OCI-LY7 (cell line): ENCODE results near the gene ZDHHC3. TPM values are rescaled to one million over a fixed set of nuclear protein-coding genes. Genes with fewer than 3 reads are reported as not detected.
A peak's percentile ranks its signal among the peaks of the same experiment; 100 is the strongest.

Source experiments
- BruUV-seq: library from RNA; stranded (reverse); fragments of 400-500 nt; replicated peaks from 2 replicates; lab custom pipeline; 2021; lab: Mats Ljungman, UMichigan
- CTCF ChIA-PET: fragments of 300-600 bp; sonication (Branson Sonifier 250); formaldehyde crosslinking; loops from one replicate; lab custom pipeline; 2022; ENCODE audit warnings: antibody characterized with exemption; ENCODE audit not compliant: unreplicated experiment; lab: Charles Lee
- POLR2A ChIA-PET: fragments of 300-600 bp; sonication (Branson Sonifier 250); formaldehyde crosslinking; loops from one replicate; lab custom pipeline; 2022; ENCODE audit warnings: antibody characterized with exemption; lab: Charles Lee
- DNase-seq: peaks from one replicate; pipeline ENCODE4 v3.0.0-alpha.2; 2015; ENCODE audit warnings: low spot score
- H2AFZ ChIP-seq: fragments of 200-600 bp; sonication (generic), shearing (Covaris generic); 2 replicates; pipeline ENCODE4 v1.6.1; 2014; ENCODE audit warnings: mild to moderate bottlenecking, antibody characterized with exemption, low read length, moderate library complexity
- H3K27ac ChIP-seq: fragments of 200-600 bp; sonication (generic); 2 replicates; pipeline ENCODE4 v1.5.1; 2014; ENCODE audit warnings: mixed run types, low read depth, mild to moderate bottlenecking, moderate library complexity, low read length, inconsistent platforms; ENCODE audit not compliant: poor library complexity, severe bottlenecking
- H3K36me3 ChIP-seq: fragments of 200-600 bp; sonication (generic); 2 replicates; pipeline ENCODE4 v1.6.1; 2014; ENCODE audit warnings: mild to moderate bottlenecking, antibody characterized with exemption, low read length, moderate library complexity, mixed read lengths; ENCODE audit not compliant: insufficient read depth
- H3K4me1 ChIP-seq: fragments of 200-600 bp; sonication (generic); 2 replicates; pipeline ENCODE4 v1.5.1; 2014; ENCODE audit warnings: mild to moderate bottlenecking, low read length; ENCODE audit not compliant: insufficient read depth, poor library complexity, severe bottlenecking
- H3K4me2 ChIP-seq: fragments of 200-600 bp; sonication (generic); 2 replicates; pipeline ENCODE4 v1.6.1; 2014; ENCODE audit warnings: mild to moderate bottlenecking, low read length
- H3K4me3 ChIP-seq: fragments of 200-600 bp; sonication (generic); 2 replicates; pipeline ENCODE4 v1.5.1; 2014; ENCODE audit warnings: mild to moderate bottlenecking, low read depth, low read length; ENCODE audit not compliant: poor library complexity, severe bottlenecking
- H3K79me2 ChIP-seq: fragments of 200-600 bp; sonication (generic); 2 replicates; pipeline ENCODE4 v1.6.1; 2016; ENCODE audit warnings: low read depth, mild to moderate bottlenecking, low read length, moderate library complexity, mixed read lengths; ENCODE audit not compliant: insufficient read depth
- H3K9me2 ChIP-seq: fragments of 200-600 bp; sonication (generic); 2 replicates; pipeline ENCODE4 v1.6.1; 2016; ENCODE audit warnings: mild to moderate bottlenecking, low read length, mixed read lengths; ENCODE audit not compliant: insufficient read depth
- H3K9me3 ChIP-seq: fragments of 200-600 bp; sonication (generic); 2 replicates; pipeline ENCODE4 v1.6.1; 2014; ENCODE audit warnings: mild to moderate bottlenecking, mixed run types, low read length, mixed read lengths
- H4K20me1 ChIP-seq: fragments of 200-600 bp; sonication (generic); 2 replicates; pipeline ENCODE4 v1.6.1; 2014; ENCODE audit warnings: mild to moderate bottlenecking, antibody characterized with exemption, low read length, moderate library complexity, mixed read lengths; ENCODE audit not compliant: insufficient read depth
- CTCF ChIP-seq: fragments of 200-600 bp; sonication (generic); conservative IDR thresholded peaks from 2 replicates; pipeline ENCODE4 v1.5.1; 2014; ENCODE audit warnings: mild to moderate bottlenecking, antibody characterized with exemption, low read length, moderate library complexity, mixed read lengths
- EZH2phosphoT487 ChIP-seq: fragments of 200-600 bp; sonication (generic); IDR thresholded peaks from 2 replicates; pipeline ENCODE4 v1.6.1; 2018; ENCODE audit warnings: low read depth, borderline replicate concordance, mild to moderate bottlenecking, mixed run types, antibody characterized with exemption, low read length, moderate library complexity, mixed read lengths
- intact Hi-C: fragments of 100-400 bp; cut with micrococcal nuclease; formaldehyde crosslinking; loops from one replicate; pipeline ENCODE4 v1.10.0; 2022; ENCODE audit not compliant: unreplicated experiment
- total RNA-seq, 2 experiments: library from RNA; depleted of rRNA in 1 of 2; stranded (reverse); fragments of >200 nt in 1 of 2; shearing (Covaris generic) in 1 of 2; gene quantifications; 2 replicates each; pipeline ENCODE4 v1.2.3, GENCODE V29; 2014 to 2022

ZDHHC3 gene
- total RNA-seq, 2 experiments from 2014 or later, result 53.1 to 53.6 TPM

- TF ChIP-seq EZH2phosphoT487 (no peak), CTCF (peak; percentile 90)
- no TSS peak for BruUV-seq
- POLR2A ChIA-PET, result no interaction called here
- Histone ChIP-seq H3K9me3 (no peaks in the 10 kb centered on the region), H3K4me1 (no peaks in the 10 kb centered on the region), H2AFZ (no peak overlapping the region), H3K79me2 (no peaks in the 10 kb centered on the region), H3K36me3 (0 out of 2 replicates have a peak, but pooled peaks cover 6% of the 10 kb centered on the region), H3K27ac (no peak overlapping the region), H3K4me3 (no peak overlapping the region), H3K9me2 (no peaks in the 10 kb centered on the region), H3K4me2 (no peak overlapping the region), H4K20me1 (no peaks in the 10 kb centered on the region)
- DNase-seq, result peak; percentile 69
- CTCF ChIA-PET, result no interaction called here
- intact Hi-C loops, result loop anchor here (1.0 to 5.0 kb wide), 2 partner anchors 381 to 592 kb away; no protein-coding TSS in a partner anchor
Measured at GRCh38 chr3:44913868-44914468, 62.0 kb downstream of the ZDHHC3 start.

GRCh38 chr3:44910693-44911092 lies 65.3 kb downstream of the ZDHHC3 start:
- H3K36me3 ChIP-seq, result no peaks in the 10 kb centered on the region
- POLR2A ChIA-PET, result no interaction called here
- no peak for DNase-seq
- BruUV-seq, result no TSS peak
- H3K9me2 ChIP-seq, result no peaks in the 10 kb centered on the region
- H3K4me1 ChIP-seq, result no peaks in the 10 kb centered on the region
- H3K9me3 ChIP-seq, result no peaks in the 10 kb centered on the region
- intact Hi-C loops, result loop anchor here (5.0 kb wide), 1 partner anchor 588 kb away; no protein-coding TSS in a partner anchor
- no peak overlapping the region for H3K4me2 ChIP-seq
- no peaks in the 10 kb centered on the region for H3K79me2 ChIP-seq
- no peak overlapping the region for H3K27ac ChIP-seq
- no peak overlapping the region for H2AFZ ChIP-seq
- CTCF ChIA-PET, result no interaction called here
- no peak overlapping the region for H3K4me3 ChIP-seq
- TF ChIP-seq CTCF (no peak), EZH2phosphoT487 (no peak)
- H4K20me1 ChIP-seq, result no peaks in the 10 kb centered on the region

- no peak for TF ChIP-seq CTCF
- TF ChIP-seq EZH2phosphoT487, result no peak
- Histone ChIP-seq H2AFZ (no peak overlapping the region), H3K4me2 (no peak overlapping the region), H3K27ac (no peak overlapping the region), H3K79me2 (no peaks in the 10 kb centered on the region), H3K9me2 (no peaks in the 10 kb centered on the region), H4K20me1 (no peaks in the 10 kb centered on the region), H3K4me3 (no peak overlapping the region), H3K36me3 (no peaks in the 10 kb centered on the region), H3K4me1 (no peaks in the 10 kb centered on the region), H3K9me3 (no peaks in the 10 kb centered on the region)
- no TSS peak for BruUV-seq
- intact Hi-C loops, result no loop called here
- CTCF ChIA-PET, result no interaction called here
- no peak for DNase-seq
- POLR2A ChIA-PET, result interaction anchor here (0.7 to 0.8 kb wide), 3 partner anchors 18 to 390 kb away, joined by 3 to 5 read pairs (median 3); no protein-coding TSS in a partner anchor
Measured at GRCh38 chr3:44909063-44909462, 66.9 kb downstream of the ZDHHC3 start.
